Uterus (tissue), 4 donors: ENCODE measurements around the gene KRT20. TPM values are rescaled to one million over a fixed set of nuclear protein-coding genes. Genes with fewer than 3 reads are reported as not detected.

Experiments used
- DNase-seq, 2 donors: peaks; one replicate each; pipeline ENCODE4 v3.0.0-alpha.2; 2019 to 2020
- H3K27ac ChIP-seq, 2 donors: fragments of 200-600 bp; sonication (generic); 1 replicate in 1 of 2; 2 replicates in 1 of 2; pipeline ENCODE4 v1.5.1; 2016 to 2018
- H3K27me3 ChIP-seq, 2 donors: fragments of 200-600 bp; sonication (generic); one replicate each; pipeline ENCODE4 v1.5.1; 2018 to 2019; ENCODE audit warnings: control low read depth in 1 of 2
- H3K36me3 ChIP-seq, 2 donors: fragments of 200-600 bp; sonication (generic); one replicate each; pipeline ENCODE4 v1.5.1; 2019; ENCODE audit warnings: control low read depth in 1 of 2
- H3K4me1 ChIP-seq, 2 donors: fragments of 200-600 bp; sonication (generic); one replicate each; pipeline ENCODE4 v1.5.1; 2018 to 2019; ENCODE audit warnings: control low read depth in 1 of 2
- H3K4me3 ChIP-seq, 2 donors: fragments of 200-600 bp; sonication (generic); 1 replicate in 1 of 2; 2 replicates in 1 of 2; pipeline ENCODE4 v1.5.1; 2018 to 2019; ENCODE audit warnings: mild to moderate bottlenecking in 1 of 2
- H3K9me3 ChIP-seq, 2 donors: fragments of 200-600 bp; sonication (generic); one replicate each; pipeline ENCODE4 v1.5.1; 2019; ENCODE audit warnings: control low read depth in 1 of 2
- CTCF ChIP-seq, 4 experiments: fragments of 200-600 bp in 2 of 4; fragments of 450-650 bp in 2 of 4; sonication (generic) in 2 of 4; IDR thresholded peaks; one replicate each; pipeline ENCODE4 v1.5.1; 2016 to 2019; ENCODE audit warnings: antibody characterized with exemption in 4 of 4, mild to moderate bottlenecking in 2 of 4, moderate library complexity in 1 of 4
- POLR2A ChIP-seq, 2 donors: fragments of 450-650 bp; IDR thresholded peaks; one replicate each; pipeline ENCODE4 v1.6.1; 2016; ENCODE audit warnings: antibody characterized with exemption in 2 of 2, mild to moderate bottlenecking in 1 of 2, moderate library complexity in 1 of 2
- intact Hi-C: fragments of 100-400 bp; cut with DNase I; formaldehyde crosslinking; loops from one replicate; pipeline ENCODE4 v1.15.1; 2023; ENCODE audit warnings: low total_unique reads
- total RNA-seq, 4 donors: library from RNA; depleted of rRNA in 3 of 4; stranded (reverse); fragments of >200 nt in 3 of 4; gene quantifications; one replicate each; pipeline versions ENCODE4 v1.1.0 to v1.2.4, GENCODE V29; 2014 to 2023
- donor health status: DM: yes; HTN: yes; CAD: no.

Gene KRT20
- total RNA-seq, 4 donors from 2014 or later = 0.26 to 0.83 (median 0.29) TPM; not detected in 1

GRCh38 chr17:40830085-40830776 is 54.8 kb downstream of the KRT20 start:
- no peak overlapping the region for H3K4me3 ChIP-seq
- no peaks in the 10 kb centered on the region for H3K36me3 ChIP-seq
- H3K27ac ChIP-seq = no peak overlapping the region
- H3K9me3 ChIP-seq = no peaks in the 10 kb centered on the region
- no peak for DNase-seq
- intact Hi-C loops = no loop called here
- no peaks in the 10 kb centered on the region for H3K4me1 ChIP-seq
- TF ChIP-seq CTCF (IDR thresholded peaks at IDR 0.05) (no peak), POLR2A (IDR thresholded peaks at IDR 0.05) (no peak)
- H3K27me3 ChIP-seq = no peaks in the 10 kb centered on the region

GRCh38 chr17:40828454-40829044 is 56.5 kb downstream of the KRT20 start:
- Histone ChIP-seq H3K27ac (peak overlapping the region in 1 of 2 donors; percentile 12), H3K4me1 (no peaks in the 10 kb centered on the region), H3K4me3 (no peak overlapping the region), H3K27me3 (no peaks in the 10 kb centered on the region), H3K9me3 (no peaks in the 10 kb centered on the region), H3K36me3 (no peaks in the 10 kb centered on the region)
- DNase-seq = no peak
- intact Hi-C loops = no loop called here
- TF ChIP-seq POLR2A (IDR thresholded peaks at IDR 0.05) (no peak), CTCF (IDR thresholded peaks at IDR 0.05) (no peak)

DNA sequence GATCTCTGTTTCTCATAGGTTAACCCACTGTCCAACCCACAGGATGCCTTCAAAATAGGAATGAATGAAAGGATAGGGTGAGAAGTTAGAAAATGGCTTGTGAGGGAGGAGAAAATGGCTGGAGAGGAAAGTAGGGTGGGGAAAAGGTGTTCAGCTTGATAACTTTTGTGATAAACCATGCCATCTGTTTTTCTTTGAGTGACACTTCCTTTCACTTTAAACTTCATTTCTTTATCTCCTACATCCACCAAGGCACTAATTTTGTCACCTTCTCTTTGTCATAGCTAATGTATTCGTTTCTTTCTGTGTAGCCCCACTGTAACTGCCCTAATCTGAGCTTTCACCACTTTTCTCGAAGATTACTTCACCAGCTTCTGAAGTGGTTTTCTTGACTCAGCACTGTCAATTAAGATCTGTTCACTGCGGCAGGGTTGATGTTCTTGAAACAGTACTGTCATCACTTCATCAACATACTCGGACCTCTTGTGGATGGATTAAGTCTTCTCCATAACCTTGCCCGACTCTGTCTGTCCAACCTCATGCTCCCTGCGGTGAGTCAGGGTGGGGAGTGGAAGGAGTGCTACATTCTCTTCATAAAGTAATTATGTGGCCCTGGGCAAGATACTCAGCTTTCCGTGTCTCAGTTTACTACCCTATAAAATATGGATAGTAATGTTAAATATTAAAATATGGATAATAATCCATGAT is 57.1 kb downstream of the KRT20 start:
- intact Hi-C loops = no loop called here
- no peak overlapping the region for H3K4me3 ChIP-seq
- DNase-seq = no peak

More for the DNA sequence above, 57.1 kb downstream of the KRT20 start:
- Histone ChIP-seq H3K36me3 (no peaks in the 10 kb centered on the region), H3K27ac (peak overlapping the region in 1 of 2 donors; percentile 12), H3K9me3 (no peaks in the 10 kb centered on the region), H3K27me3 (no peaks in the 10 kb centered on the region), H3K4me1 (no peaks in the 10 kb centered on the region)
- TF ChIP-seq CTCF (IDR thresholded peaks at IDR 0.05) = no peak
- TF ChIP-seq POLR2A (IDR thresholded peaks at IDR 0.05) = no peak

Other genes with a start within 250 kb of the KRT20 start
- gene SMARCE1, start 237.4 kb downstream of the KRT20 start, total RNA-seq = 100 to 1,000 TPM; 109 to 401 (median 159) TPM
- 1 to 10 TPM in 3 of 4 donors, not detected in 1; 1.6 to 4.2 (median 2.6) TPM for gene KRT222, start 220.1 kb downstream of the KRT20 start, total RNA-seq
- gene KRT24, start 181.5 kb downstream of the KRT20 start, total RNA-seq = not detected
- not detected for gene KRT25, start 129.9 kb downstream of the KRT20 start, total RNA-seq
- gene KRT26, start 113.0 kb downstream of the KRT20 start, total RNA-seq = not detected
- not detected for gene KRT27, start 102.7 kb downstream of the KRT20 start, total RNA-seq
- gene KRT28, start 85.3 kb downstream of the KRT20 start, total RNA-seq = not detected
- gene KRT10, start 62.6 kb downstream of the KRT20 start, total RNA-seq = 10 to 100 TPM in 2 of 4 donors, 1 to 10 TPM in 1, not detected in 1; 6.9 to 47.1 (median 39.8) TPM
- not detected for gene KRT12, start 18.0 kb downstream of the KRT20 start, total RNA-seq
- gene KRT23, start 52.4 kb upstream of the KRT20 start, total RNA-seq = 1 to 10 TPM in 1 of 4 donors, under 1 TPM in 1, not detected in 2; 0.79 to 3.1 TPM
- gene KRT39, start 81.7 kb upstream of the KRT20 start, total RNA-seq = not detected
- gene KRT40, start 99.1 kb upstream of the KRT20 start, total RNA-seq = under 1 TPM in 1 of 4 donors, not detected in 3; 0.21 TPM
- gene KRTAP3-3, start 108.9 kb upstream of the KRT20 start, total RNA-seq = not detected
- gene KRTAP3-2, start 114.7 kb upstream of the KRT20 start, total RNA-seq = not detected
- not detected for gene KRTAP3-1, start 123.9 kb upstream of the KRT20 start, total RNA-seq
- gene KRTAP1-5, start 142.0 kb upstream of the KRT20 start, total RNA-seq = not detected
- gene KRTAP1-4, start 145.0 kb upstream of the KRT20 start, total RNA-seq = not detected
- not detected for gene KRTAP1-3, start 149.6 kb upstream of the KRT20 start, total RNA-seq
- gene KRTAP1-1, start 156.2 kb upstream of the KRT20 start, total RNA-seq = not detected
- not detected for gene KRTAP2-1, start 162.1 kb upstream of the KRT20 start, total RNA-seq
- gene KRTAP2-2, start 170.0 kb upstream of the KRT20 start, total RNA-seq = not detected
- gene KRTAP2-3, start 174.9 kb upstream of the KRT20 start, total RNA-seq = not detected
- gene KRTAP2-4, start 180.6 kb upstream of the KRT20 start, total RNA-seq = not detected
- gene KRTAP4-7, start 198.9 kb upstream of the KRT20 start, total RNA-seq = not detected
- gene KRTAP4-8, start 212.9 kb upstream of the KRT20 start, total RNA-seq = not detected
- not detected for gene KRTAP4-16, start 217.0 kb upstream of the KRT20 start, total RNA-seq
- gene KRTAP4-9, start 220.1 kb upstream of the KRT20 start, total RNA-seq = not detected
- not detected for gene KRTAP4-11, start 233.1 kb upstream of the KRT20 start, total RNA-seq
- gene KRTAP4-12, start 238.9 kb upstream of the KRT20 start, total RNA-seq = not detected